Measurements from ENCODE around the gene ASS1.

DNA sequence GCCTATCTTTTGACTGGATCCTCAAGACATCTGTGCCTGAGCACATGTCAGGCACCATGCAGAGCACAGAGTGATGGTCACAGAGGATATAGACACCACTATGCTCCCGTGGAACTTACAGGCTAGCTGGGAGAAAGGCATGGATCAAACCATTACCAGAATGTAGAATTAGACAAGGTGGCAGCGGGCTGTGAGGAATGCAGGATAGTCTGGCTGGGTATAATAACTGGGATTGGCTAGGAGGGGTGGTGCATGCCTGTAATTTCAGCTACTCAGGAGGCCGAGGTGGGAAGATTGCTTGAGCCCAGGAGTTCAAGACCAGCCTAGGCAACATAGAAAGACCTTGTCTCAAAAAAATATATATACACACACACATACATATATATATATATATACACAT is 50.3 kb downstream of the ASS1 start:
- TF ChIP-seq EP300 (IDR thresholded peaks at IDR 0.05), result no peak
- TF ChIP-seq POLR2A (IDR thresholded peaks at IDR 0.05), result no peak
- TF ChIP-seq CTCF (IDR thresholded peaks at IDR 0.05), result no peak
